Activated naive CD4-positive, alpha-beta T cell treated with anti-CD3 and anti-CD28 coated beads, Interleukin-2, amount 50 U/mL, for 16 hours (primary cell): ENCODE data around the gene KRT71.
"Not testable (repeated sequence)": the region's sequence is repeated elsewhere in the genome, so short reads cannot be mapped to it uniquely, and the experiment has no call there.

Experiments used
- DNase-seq: peaks from one replicate; pipeline ENCODE4 v3.0.0-alpha.2; 2020

The KRT71 gene

DNA sequence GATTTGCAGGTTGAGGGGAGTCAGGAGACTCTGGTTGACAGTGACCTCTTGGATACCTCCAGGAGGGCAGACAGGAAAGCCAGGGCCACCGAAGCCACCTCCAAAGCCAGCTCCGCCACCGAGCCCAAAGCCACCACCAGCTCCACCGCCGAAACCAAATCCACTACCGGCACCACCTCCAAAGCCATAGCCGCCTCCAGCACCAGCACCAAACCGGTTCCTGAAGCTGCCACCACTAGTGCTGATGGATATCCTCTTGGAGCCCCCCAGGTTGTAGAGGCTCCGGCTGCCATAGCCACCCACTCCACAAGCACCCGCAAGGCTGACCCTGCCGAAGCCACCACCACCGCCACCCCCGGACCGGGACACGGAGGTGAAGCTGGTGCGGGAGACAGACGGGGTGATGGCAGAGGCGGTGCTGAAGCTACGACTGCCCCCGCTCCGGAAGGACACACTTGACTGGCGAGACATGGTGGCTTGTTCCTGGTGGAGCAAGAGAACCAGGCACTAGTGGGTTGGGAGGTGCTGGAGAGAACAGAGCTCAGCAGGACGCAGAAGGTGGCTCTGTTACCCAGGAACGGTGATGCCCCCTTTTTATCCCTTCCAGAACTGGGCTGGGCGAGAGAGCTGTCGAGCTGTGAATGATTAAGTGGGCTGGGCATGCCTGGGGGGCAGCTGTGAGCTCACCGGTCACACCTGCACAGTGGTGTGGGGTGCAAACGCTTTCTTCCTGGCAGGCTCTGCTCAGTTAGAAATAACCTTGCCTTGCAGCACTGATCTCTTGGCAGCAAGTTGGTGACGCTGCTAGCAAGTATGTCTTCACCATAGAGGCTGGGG is 32.9 kb downstream of the KRT71 start, which contains the start of gene KRT5:
Gene KRT5 (minus strand): TSS at position 569 of the 837 bp plus-strand sequence. CDS start 98 bp downstream, at position 471.
- no peak for DNase-seq

GRCh38 chr12:52519387-52519703 is 33.6 kb downstream of the KRT71 start:
- no peak for DNase-seq

GRCh38 chr12:52518574-52519386 is 34.2 kb downstream of the KRT71 start:
- DNase-seq: no peak

DNA sequence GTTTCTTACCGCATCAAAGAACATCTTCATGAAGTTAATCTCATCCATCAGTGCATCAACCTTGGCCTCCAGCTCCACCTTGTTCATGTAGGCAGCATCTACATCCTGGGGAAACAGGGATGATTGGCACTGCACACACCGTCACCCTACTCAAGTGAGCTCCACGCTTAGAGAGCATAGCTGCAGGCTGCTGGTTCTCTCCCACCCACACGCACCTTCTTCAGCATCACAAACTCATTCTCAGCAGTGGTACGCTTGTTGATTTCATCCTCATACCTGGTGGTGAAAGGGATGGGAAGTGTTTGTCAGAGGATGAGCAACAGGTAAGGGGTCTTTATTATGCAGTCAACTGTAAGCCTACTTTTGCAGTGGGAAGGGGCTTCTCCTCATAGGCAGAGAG is 35.1 kb downstream of the KRT71 start:
- DNase-seq: no peak

GRCh38 chr12:52517005-52517835 is 35.7 kb downstream of the KRT71 start:
- DNase-seq: no peak

- no peak for DNase-seq
These were observed 36.8 kb downstream of the KRT71 start for GRCh38 chr12:52515927-52516831.

GRCh38 chr12:52515319-52515646 is 37.7 kb downstream of the KRT71 start:
- no peak for DNase-seq

DNA sequence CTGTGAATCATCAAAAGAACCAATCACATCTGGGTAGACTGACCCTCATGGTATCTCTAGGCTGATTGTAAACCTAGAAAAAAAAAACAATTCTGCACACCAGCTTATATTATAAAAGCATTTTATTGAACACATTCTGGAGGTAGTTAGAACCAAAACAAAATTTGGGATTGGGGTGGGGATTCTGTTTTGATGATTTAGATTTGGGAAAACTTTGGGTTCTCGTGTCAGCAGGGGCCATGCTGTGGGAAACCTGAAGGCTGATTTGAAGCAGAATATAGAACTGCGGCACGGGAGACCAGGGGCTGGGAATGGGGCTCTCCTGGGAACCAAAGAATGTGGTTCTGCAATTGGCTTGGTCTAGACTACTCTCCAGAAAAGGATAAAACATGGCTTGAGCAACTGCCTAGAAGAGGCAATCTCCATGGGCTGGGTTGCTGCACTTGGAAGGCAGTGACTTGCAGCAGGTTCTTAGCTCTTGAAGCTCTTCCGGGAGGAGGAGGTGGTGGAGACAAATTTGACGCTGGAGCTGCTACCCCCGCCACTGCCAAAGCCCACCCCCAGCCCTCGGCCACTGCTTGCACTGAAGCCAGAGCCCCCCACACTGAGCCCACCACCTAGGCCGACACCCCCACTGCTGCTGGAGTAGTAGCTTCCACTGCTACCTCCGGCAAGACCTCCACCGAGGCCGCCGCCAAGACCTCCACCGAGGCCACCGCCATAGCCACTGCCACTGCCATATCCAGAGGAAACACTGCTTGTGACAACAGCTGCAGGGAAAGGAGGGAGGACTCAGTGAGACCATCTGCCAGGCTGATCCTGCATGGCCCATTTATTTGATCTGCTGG is 38.2 kb downstream of the KRT71 start:
- no peak for DNase-seq

DNA sequence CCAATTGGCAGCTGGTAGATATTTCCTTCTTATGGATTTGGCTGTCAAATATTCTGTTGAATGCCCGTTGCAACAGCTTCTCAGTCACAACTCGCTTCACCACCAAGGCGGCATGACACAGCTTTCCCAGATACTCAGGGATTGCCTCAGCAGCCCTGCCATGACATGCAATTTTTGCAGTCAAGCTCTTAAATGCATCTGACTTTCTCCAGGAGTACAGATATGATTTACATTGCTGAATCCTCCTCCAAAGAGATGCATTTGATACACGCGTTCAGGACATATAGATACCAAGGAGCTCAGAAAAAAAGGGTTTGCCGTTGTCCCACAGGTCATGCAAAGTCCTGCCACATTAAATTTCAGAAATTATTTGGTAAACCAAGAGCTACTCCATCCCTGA is 39.2 kb downstream of the KRT71 start:
- no peak for DNase-seq

- DNase-seq: no peak
These were observed 44.7 kb downstream of the KRT71 start for GRCh38 chr12:52508211-52508610.

- no peak for DNase-seq
These were observed 45.9 kb downstream of the KRT71 start for GRCh38 chr12:52506858-52507715.

GRCh38 chr12:52502877-52503276 is 50.1 kb downstream of the KRT71 start:
- DNase-seq: no peak

- DNase-seq: no peak
These were observed 51.5 kb downstream of the KRT71 start for GRCh38 chr12:52501490-52501889.

DNA sequence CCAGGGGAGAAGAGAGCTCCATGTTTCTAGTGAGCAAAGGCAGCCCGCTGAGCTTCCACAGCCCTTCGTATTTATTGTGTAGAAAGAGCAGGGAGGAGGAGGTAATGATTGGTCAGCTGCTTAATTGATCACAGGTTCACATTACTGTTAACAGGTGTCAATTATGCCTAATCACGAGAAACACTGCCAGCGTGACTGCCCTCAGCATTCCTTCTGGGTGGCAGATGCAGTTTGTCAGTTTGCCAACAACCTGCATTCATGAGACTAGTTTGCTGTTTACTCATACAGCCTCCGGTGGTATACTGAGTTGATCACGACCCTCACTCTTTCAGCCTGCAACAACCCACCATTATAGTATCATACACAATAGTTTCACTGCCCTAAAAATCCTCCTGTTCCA is 52.4 kb downstream of the KRT71 start:
- DNase-seq: not testable (repeated sequence)

- no peak for DNase-seq
These were observed 53.0 kb downstream of the KRT71 start for GRCh38 chr12:52499806-52500560.

- no peak for DNase-seq
These were observed 54.0 kb downstream of the KRT71 start for GRCh38 chr12:52498946-52499345.

DNA sequence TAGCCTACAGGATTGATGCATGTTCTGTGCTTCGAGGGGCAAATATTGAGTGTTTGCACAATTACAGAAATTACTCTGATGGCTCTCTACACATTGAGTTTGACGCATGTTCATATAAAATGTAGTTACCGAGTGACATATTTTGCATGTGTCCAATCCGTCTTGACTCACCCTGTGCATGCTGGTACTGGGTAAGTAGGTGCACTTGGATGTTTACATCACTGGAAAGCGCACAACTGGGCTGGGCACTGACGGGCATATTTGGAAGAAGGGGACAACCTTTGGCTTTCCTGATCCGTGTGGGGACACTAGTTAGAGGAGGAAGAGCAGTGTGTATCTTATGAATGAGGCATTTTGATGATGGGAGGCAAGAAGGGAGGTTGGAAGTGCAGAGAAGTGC is 55.0 kb downstream of the KRT71 start:
- DNase-seq: no peak

- no peak for DNase-seq
These were observed 56.3 kb downstream of the KRT71 start for GRCh38 chr12:52496590-52497071.

DNA sequence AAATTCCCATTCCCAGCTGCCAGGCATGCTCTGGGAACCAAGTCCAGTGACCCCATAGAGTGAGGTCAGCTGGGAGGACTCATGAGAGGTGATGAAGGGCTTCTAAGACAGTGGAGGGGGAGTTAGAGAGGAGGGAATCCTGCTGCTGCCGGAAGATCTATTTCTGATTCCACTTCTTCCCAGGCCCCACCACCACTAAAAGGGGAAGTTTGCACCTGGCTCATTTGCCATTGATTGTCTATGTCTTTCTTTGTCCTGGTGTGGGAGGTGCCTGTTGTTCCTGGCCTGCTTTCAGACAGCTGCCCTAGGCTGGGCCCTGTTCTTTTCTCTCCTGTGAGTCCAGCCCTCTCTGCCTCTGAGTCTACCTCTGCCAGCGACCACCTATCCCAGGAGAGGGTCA is 56.9 kb downstream of the KRT71 start:
- no peak for DNase-seq
